HEK293T (cell line): ENCODE measurements around the gene SMTNL2.

Source experiments
- ARNT ChIP-seq: fragments of 450-650 bp; IDR thresholded peaks from 2 replicates; pipeline ENCODE4 v1.6.1; 2017; ENCODE audit warnings: mild to moderate bottlenecking
- ELF4 ChIP-seq: fragments of 450-650 bp; IDR thresholded peaks from 2 replicates; pipeline ENCODE4 v1.6.1; 2017; ENCODE audit warnings: antibody characterized with exemption
- SUZ12 ChIP-seq: fragments of 450-650 bp; IDR thresholded peaks from 2 replicates; pipeline ENCODE4 v1.6.1; 2016; ENCODE audit warnings: mild to moderate bottlenecking
- TARDBP ChIP-seq: fragments of 450-650 bp; IDR thresholded peaks from 2 replicates; pipeline ENCODE4 v1.6.1; 2016

- TF ChIP-seq ARNT (no peak), SUZ12 (no peak), ELF4 (no peak), TARDBP (no peak)
These were observed 30.7 kb upstream of the SMTNL2 start for GRCh38 chr17:4553669-4554068.
